HK-2 (cell line): ENCODE measurements around the gene EIF4G2.

Experiments
- DNase-seq: peaks from one replicate; pipeline ENCODE4 v3.0.0-alpha.2; 2018; ENCODE audit not compliant: unreplicated experiment

EIF4G2 gene

DNA sequence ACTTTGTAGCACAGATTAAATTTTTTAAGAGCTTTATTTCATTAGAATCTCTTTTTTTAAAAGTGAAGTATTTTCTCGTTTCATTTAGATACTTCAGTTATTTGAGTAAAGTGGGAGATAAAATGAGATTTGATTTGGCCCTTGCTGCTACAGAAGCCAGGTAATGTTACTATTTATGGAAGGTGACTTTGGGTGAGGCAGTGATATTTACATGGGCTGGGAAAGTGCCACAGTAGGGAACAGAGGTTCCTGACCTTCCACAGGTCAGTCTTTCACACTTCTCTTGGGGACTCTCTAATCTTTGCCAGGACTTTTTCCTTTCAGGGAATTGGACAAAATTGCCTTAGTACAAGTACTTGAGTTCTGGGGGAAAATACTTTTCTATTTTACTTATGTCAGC, 37.3 kb downstream of the EIF4G2 start:
- no peak for DNase-seq

DNA sequence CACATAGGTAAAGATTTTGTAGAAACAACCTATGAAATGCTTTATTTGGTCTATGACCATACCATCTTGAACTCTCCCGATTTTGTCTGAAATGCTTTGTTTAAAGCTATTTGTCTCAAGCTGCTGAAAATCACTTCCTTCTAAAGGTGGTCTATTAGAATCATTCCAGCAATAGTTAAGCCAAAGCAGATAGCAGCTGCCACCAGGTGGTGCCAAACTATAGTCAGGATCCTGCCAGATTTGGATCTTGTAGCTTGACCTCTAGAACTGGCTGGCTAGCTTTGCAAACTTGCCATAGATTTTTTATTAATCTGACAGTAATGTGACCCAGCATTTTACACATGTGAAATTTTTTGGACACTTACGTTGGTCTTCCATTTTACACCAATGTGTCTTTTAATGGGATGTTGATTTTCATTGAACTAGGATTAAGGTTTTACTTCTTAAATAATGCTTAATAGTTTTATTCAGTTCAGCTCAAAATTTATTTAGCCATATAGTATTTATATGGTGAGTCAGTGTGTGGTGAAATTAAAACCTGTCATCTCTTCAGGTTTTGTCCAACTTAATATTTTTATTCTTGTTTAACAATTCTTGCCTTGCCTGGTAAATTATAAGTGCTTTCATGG, 38.0 kb downstream of the EIF4G2 start:
- no peak for DNase-seq

DNA sequence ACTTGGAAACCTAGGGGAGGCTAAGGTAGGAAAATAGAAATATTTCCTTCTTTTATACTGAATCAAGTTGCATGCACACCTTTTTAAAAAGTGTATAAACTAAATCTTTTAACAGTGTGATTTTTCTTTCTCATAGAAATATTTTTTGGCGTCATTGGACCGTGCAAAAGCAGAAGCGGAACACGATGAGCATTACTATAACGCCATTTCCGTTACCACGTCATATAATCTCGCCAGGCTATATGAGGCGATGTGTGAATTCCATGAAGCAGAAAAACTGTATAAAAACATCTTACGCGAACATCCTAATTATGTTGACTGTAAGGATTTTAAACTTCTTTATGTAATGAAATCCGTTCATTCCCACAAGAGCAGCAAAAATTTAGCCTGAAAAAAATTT, 44.3 kb downstream of the EIF4G2 start:
- no peak for DNase-seq

DNA sequence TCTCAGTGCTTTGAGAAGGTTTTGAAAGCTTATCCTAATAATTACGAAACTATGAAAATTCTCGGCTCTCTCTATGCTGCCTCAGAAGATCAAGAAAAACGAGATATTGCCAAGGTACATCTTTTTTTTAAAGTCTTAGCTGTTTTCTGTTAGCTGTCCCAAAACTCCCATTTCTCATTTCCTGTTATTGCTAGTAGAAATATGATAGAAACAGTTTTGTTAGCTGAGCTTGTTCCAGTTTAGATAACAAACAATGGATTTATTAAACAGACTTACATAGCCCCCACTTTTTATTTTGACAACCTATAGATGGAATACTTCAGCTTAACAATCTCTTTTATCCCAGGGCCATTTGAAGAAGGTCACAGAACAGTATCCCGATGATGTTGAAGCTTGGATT, 45.0 kb downstream of the EIF4G2 start:
- DNase-seq, result no peak

DNA sequence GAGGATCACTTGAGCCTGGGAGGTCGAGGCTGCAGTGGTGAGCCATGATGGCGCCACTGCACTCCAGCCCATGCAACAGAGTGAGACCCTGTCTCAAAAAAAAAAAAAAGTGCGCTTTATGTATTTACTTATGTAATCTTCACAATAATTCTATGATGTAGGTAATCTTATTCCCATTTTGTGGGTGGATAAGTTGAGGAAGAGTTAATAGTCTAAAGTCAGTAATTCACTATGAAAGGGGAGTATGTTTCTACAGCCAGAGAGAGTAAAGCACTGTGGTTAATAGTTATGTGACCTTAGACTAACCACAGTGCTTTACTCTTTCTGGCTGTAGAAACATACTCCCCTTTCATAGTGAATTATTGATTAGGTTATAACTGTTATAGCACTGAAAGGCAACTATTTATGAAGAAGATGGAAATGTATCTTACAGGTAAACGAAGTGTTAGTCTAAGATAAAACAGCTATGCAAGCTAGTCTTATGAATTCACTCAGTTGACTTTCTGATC, 45.8 kb downstream of the EIF4G2 start:
- DNase-seq, result no peak

DNA sequence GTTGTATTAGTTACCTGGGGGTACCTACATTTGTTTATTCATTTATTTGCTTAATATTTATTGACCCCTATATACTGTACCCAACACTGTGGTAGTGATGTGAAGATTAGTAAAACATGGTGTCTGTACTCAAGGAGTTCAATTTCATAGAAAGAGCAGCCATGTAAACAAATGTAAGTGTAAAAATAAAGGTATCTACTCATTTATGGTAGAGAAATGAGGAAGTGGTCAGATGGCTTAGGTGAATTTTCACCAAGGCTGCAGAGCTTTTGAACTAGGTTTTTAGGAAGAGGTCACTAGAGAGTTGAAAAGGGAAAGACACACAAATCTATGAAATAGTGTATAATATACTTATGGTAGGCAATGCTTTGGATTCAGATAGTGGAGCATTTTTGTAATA, 46.5 kb downstream of the EIF4G2 start:
- no peak for DNase-seq

DNA sequence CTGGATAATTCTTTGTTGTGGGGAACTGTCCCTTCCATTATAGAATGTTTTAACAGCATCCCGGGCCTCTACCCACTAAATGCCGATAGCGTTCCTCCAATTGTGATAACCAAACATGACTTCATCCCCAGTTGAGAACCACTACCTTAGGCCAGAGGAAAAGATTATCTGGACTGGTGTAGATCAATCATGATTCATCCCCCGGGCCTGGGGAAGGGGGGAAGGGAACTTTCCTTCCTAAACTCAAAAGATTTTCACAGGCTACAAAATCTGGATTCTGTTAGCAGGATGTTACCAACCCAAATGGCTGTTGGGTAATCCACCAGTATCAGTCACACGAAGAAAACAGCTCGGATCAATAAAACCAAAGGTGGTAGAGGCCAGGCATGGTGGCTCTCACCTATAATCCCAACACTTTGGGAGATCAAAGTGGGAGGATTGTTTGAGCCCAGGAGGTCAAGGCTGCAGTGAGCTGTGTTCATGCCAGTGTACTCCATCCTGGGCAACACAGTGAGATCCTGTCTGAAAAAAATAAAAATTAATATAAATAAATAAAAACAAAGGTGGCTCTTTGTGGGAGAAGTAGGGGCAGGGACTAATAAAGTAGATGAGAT, 47.5 kb downstream of the EIF4G2 start:
- DNase-seq, result no peak

DNA sequence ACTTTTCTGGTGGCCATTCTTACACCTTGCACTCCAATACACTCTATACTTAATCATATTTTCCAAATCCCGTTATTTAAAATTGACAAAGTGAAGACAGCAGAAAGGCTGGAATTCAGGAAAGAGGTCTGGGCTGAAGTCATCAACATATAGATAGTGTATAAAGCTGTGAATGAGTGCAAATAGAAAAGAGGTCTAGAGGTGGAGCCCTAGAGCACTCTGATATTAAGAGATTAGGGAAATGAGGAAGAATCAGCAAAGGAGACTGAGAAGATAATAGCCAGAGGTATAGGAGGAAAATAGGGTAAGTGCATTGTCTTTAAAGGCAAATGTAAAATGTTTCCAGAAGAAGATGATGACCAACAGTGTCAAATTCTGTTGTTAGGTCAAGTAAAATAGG, 49.8 kb downstream of the EIF4G2 start:
- DNase-seq, result no peak

DNA sequence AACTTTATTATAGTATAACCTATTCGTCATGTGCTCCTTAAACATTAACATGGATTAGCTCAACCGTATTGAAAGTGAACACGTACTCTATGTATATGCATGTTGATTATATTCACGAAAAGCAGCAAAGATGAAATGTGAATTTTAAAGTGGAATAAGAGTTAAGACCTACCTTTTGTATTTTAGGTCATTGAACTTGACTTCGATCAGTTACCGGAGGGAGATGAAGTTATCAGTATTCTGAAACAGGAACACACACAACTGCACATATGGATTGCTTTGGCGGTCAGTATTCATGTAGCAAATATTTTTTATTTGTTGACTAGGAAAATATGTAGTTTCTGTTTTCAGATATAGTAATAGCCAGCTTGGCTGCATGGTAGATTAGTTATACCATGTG, 56.2 kb downstream of the EIF4G2 start:
- DNase-seq, result no peak

DNA sequence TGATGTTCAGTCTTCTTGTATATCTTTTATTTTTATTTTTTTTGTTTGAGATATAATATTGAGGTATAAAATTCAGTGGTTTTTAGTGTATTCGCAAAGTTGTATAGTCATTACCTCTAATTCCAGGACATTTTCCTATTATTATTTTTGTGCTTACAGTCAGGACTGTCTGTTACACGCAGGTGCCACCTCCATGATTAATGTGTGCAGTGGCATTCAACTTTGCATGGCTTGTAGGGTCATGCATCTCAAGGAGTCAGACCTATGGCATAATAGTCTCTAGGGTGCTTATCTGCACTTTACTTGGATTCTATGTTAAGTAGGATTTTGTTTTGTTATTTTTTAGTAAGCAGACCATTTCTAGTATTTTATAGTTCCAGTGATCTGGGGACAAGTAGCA, 56.7 kb downstream of the EIF4G2 start:
- DNase-seq, result no peak

DNA sequence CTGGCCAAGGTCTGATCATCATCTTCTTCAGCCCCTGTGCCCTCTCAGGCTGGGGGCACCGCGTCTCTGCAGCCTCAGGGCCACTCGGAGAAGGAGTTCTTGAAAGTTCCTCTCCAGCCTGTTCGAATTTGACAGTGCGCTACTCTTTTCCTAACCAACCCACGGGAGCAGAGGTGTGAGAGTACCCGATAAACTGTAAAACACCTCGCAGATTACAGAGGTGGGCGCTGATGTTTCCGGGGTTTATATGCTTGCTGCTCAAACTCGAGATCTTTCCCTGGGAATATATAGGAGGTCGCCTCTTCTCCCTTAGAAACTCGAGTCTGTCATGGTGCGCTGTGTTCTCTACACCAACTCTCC, 57.2 kb downstream of the EIF4G2 start:
- no peak for DNase-seq

DNA sequence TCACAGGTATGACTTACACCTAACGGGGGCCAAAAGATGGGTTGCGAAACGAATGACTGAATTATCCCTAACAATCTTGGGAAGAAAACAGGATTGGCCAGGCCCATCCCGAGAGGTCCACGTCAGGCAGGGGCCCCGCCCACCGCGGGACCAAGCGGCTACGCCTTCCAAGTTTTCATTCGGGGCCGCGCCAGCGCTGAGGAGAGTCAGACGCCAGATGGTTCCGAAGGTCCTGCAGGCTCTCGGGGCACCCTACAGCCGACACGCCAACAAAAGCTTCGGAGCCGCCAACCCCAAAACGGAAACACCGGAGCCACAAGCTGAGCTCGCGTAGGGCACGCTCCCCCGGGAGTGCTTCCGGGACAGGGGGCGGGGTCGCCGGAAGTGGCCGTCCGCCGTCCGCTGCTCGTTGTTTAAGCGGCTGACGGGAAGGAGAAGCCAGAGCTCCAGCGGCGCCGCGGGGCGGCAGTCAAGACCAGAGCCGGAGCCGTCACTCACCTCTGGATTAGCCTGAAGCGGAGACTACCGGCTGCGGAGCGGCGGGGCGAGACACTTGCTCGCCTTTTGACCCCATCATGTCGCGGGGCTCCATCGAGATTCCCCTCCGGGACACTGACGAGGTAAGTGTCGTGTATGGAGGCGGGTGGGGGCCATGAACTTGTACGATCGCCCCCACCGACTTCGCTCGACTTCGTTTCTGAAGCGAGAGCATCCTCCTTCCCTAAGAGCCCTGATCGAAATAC, 57.7 kb downstream of the EIF4G2 start, which contains the start of gene CTR9:
Gene CTR9 (plus strand): TSS at position 409 of the 743 bp plus-strand sequence. CDS start 167 bp downstream, at position 576.
- peak; percentile 83 for DNase-seq

DNA sequence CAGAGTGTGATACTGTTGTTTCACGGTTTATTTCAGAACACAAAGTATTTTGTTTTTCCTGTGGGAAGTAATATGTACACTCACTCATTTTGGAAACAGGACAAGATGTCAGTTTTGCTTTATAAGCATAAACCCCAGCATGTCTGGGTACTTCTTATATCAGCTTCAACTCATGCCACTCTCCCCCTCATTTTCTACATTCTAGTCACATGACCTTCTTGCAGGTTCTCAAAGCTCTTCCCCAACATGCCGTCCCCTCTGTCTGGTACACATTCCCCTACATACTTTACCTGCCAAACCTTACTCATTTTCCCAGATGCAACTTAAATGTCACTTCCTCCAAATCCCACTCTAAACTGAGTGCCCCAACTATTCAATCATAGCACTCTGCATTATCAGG, 59.2 kb downstream of the EIF4G2 start:
- no peak for DNase-seq

DNA sequence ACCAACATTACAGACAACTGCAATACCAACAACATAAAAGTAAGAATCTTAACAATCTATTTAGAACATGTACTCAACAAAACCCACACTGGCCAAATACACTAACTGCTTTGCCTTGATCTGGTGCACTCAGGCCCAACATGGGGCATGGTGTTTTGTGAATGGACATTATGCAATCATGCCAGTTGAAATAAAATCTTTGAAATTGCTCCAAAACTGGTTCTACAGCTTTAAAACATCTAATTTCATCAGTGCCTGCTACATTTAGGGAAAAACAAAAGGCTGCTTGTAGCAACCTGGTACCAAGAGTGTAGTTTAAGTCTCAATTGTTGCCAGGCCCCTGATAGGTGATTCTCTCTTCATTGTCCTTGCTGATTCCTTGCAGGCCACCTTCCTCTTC, 61.0 kb downstream of the EIF4G2 start:
- no peak for DNase-seq
